ENCODE data around the gene TXNDC8. TPM values are rescaled to one million over a fixed set of nuclear protein-coding genes. Genes with fewer than 3 reads are reported as not detected.
A peak's percentile ranks its signal among the peaks of the same experiment; 100 is the strongest.

Gene TXNDC8
- total and polyA plus RNA-seq, 4 experiments from 2014 or later: not detected

GRCh38 chr9:110255034-110255462 lies 82.6 kb downstream of the TXNDC8 start:
- Mint-ChIP-seq H3K9me3 (no peaks in the 10 kb centered on the region), H3K4me1 (peaks cover 29 to 47% (median 41%) of the 10 kb centered on the region in 4 donors), H3K27ac (peak overlapping the region; percentile 48 to 98 (median 91)), H3K27me3 (no peaks in the 10 kb centered on the region), H3K4me3 (peak overlapping the region; percentile 94 to 99 (median 96)), H3K36me3 (peaks cover 5 to 19% of the 10 kb centered on the region in 2 donors)
- H3K4me1 ChIP-seq (ENCODE audit: insufficient read depth, low read length): peaks cover 40% of the 10 kb centered on the region
- H3K36me3 ChIP-seq (ENCODE audit: insufficient read depth, low read length): peaks cover 6% of the 10 kb centered on the region
- intact Hi-C loops (cut with micrococcal nuclease): loop anchor here (5.0 to 10.0 kb wide), 2 partner anchors 100 to 1227 kb away; partner anchors contain the start of gene ECPAS
- ChIA-PET POLR2A (ENCODE audit: partially characterized antibody) (no interaction called here), CTCF (ENCODE audit: partially characterized antibody) (no interaction called here)
- DNase-seq: peak in 3 of 5 donors; percentile 16 to 24 (median 24)
- H3K27ac ChIP-seq (ENCODE audit: low read depth, low read length): peak overlapping the region; percentile 69
- H3K4me3 ChIP-seq (ENCODE audit: low read length in 2 of 2): peak overlapping the region; percentile 47 to 90
- no peaks in the 10 kb centered on the region for H3K27me3 ChIP-seq (ENCODE audit: insufficient read depth, low read length)
- H3K9me3 ChIP-seq (ENCODE audit: control insufficient read depth in 1 of 2, low read length in 2 of 2): no peaks in the 10 kb centered on the region

GRCh38 chr9:110254500-110254899 lies 83.2 kb downstream of the TXNDC8 start:
- H3K4me3 Mint-ChIP-seq: peak overlapping the region; percentile 94 to 99 (median 96)
- H3K36me3 Mint-ChIP-seq: peaks cover 6 to 20% of the 10 kb centered on the region in 2 donors
- no peaks in the 10 kb centered on the region for H3K9me3 Mint-ChIP-seq
- H3K4me1 Mint-ChIP-seq: peaks cover 30 to 47% (median 41%) of the 10 kb centered on the region in 4 donors
- H3K27me3 ChIP-seq (ENCODE audit: insufficient read depth, low read length): no peaks in the 10 kb centered on the region
- peaks cover 40% of the 10 kb centered on the region for H3K4me1 ChIP-seq (ENCODE audit: insufficient read depth, low read length)
- H3K9me3 ChIP-seq (ENCODE audit: control insufficient read depth in 1 of 2, low read length in 2 of 2): no peaks in the 10 kb centered on the region
- no peak overlapping the region for H3K4me3 ChIP-seq (ENCODE audit: low read length in 2 of 2)
- H3K27ac Mint-ChIP-seq: peak overlapping the region; percentile 48 to 98 (median 91)
- H3K27me3 Mint-ChIP-seq: no peaks in the 10 kb centered on the region
- intact Hi-C loops (cut with micrococcal nuclease): loop anchor here (10.0 kb wide), 1 partner anchor 100 kb away; no protein-coding TSS in a partner anchor
- H3K27ac ChIP-seq (ENCODE audit: low read depth, low read length): no peak overlapping the region
- CTCF ChIA-PET (ENCODE audit: partially characterized antibody): no interaction called here
- H3K36me3 ChIP-seq (ENCODE audit: insufficient read depth, low read length): peaks cover 7% of the 10 kb centered on the region
- no peak for DNase-seq
- POLR2A ChIA-PET (ENCODE audit: partially characterized antibody): no interaction called here

Other genes starting within 250 kb of the TXNDC8 start
- not detected for gene C9orf152, start 129.7 kb downstream of the TXNDC8 start, total RNA-seq
- not detected for gene C9orf152, start 129.7 kb downstream of the TXNDC8 start, polyA plus RNA-seq
- 10 to 100 TPM; 45.6 to 47.9 TPM for gene TXN, start 81.4 kb downstream of the TXNDC8 start, total RNA-seq
- gene TXN, start 81.4 kb downstream of the TXNDC8 start, polyA plus RNA-seq: 100 to 1,000 TPM; 196 to 267 TPM
- gene SVEP1, start 241.9 kb upstream of the TXNDC8 start, total RNA-seq: not detected
- gene SVEP1, start 241.9 kb upstream of the TXNDC8 start, polyA plus RNA-seq: not detected

All from CD4-positive, alpha-beta memory T cell (primary cell).